HG02973 (cell line): ENCODE results near the gene CLSTN1.

Experiments used
- ATAC-seq: cut with Tn5 transposase; IDR thresholded peaks from one replicate; pipeline ENCODE4 v1.9.1; 2021; ENCODE audit warnings: moderate library complexity; ENCODE audit not compliant: unreplicated experiment

The CLSTN1 gene

DNA sequence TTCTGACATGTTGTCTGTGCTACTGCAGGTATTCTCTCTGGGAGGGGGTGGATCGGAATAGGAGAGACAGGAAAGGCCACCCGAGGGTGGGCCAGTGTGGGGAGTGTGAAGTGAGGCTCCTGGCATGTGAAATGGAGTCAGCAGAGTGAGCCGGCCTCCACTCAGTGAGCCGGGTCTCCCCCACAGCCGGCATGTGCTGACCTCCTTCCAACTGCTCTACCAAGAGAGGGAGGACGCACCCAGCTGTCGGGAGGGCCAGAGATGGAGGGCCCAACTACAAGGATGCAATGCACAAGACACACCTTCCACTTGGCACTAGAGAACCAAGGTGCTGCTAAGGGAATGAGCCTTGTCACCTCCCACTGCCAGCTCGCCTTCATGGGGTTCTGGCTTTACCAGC is 28.2 kb upstream of the CLSTN1 start:
- no peak for ATAC-seq

DNA sequence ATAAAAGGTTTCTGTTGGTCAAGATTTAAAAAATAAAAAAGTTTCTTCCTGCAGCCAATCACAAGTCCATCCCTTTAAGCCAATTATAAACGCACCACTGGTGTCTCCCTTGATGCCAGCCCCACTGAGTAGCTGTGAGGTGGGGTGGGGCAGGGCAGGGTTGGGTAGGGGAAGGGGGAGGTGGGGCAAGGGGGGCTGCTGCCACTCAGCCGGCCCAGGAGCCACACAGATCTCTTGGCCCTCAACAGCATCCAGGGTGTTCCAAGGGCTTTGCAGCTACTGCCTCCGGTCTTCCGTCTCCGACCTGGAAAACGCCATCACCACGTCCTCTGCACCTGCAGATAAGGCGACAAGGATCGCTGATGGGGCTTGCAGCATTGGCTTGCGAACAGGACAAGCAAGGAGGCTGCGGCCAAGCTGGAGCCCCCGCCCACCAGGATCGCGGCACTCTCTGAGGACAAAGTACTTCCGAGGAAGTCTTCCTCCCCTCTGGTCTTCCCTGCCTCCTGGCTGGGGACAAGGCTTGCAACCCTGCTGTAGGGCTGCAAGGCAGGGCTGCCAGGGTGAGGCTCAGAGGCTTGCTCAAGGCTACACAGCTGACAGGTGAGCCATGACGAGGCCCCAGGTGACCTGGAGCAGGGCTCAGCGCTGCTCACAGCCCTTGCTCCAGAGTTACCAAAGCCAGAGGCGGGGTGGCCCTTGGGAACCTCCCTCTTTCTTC is 26.8 kb upstream of the CLSTN1 start:
- ATAC-seq, result no peak

DNA sequence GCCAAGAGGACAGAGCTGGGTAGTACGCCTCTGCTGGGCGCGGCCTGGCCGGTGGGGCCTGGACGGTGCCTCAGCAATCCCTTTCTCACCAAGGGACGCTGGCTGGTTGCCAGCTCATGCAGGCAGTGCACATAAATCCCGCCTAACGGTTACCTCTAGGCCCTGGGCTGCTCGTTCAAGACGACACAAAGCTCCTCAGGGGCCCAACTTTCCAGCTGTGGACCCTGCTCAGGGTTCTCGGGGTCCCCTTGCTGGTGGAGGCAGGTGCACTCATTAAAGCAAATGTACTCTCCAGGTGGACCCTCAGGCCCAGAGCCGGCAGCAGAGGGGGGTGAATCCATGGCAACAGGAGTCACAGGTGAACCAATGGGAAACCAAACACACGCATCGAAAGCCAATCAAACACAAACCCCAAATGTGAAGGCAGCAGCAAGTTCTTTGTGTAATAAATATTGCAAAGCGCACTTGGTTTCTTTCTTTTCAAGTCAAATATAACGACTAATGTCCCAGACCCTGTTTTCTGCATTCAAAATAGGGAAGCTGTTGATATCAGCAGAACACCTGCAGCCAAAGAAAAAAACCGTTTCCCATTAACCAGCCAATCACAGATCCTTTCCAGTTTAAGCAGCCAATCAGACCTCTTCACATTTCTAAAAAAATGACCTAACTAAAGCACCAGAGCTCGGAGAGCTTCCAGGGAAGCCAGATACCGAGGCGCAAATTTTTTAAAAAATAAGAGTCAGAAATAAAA is 26.1 kb upstream of the CLSTN1 start:
- no peak for ATAC-seq

DNA sequence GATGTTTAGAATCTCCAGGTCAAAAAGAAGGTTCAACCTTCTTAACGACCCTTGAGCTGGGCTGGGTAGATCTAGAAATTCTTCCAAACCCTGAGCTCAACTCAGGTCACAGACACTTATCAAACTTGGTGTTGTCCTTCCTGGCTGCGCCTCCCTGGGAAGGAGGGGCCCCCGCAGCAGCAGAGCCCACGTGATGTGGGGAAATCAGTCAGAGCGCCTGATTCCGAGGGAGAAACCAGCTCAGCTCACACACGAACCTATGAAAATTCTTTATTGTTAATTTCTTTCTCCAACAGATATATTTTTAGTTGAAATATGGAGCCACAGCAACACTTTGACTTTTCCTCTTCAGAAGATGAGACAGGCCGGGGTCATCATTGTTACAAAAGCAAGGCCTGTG is 24.3 kb upstream of the CLSTN1 start:
- ATAC-seq, result no peak

DNA sequence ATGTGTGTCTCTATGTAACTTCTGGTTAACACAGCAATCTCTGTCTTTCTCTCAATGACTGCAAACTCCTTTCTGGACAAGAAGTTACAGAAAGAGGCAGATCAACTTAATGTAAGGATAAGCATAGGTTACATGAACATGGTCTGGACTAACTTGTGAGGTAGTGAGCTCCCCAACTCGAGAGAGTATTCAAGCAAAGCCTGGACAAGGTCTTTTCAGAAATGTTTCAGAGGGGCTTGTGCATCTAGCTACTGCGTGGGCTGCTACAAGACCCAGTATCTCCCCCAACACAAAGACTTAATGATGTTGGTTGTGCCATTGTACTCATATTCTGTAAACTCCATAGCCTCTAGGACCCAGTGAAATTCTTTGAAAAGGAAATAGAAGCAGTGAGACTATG is 23.5 kb upstream of the CLSTN1 start:
- ATAC-seq, result no peak

DNA sequence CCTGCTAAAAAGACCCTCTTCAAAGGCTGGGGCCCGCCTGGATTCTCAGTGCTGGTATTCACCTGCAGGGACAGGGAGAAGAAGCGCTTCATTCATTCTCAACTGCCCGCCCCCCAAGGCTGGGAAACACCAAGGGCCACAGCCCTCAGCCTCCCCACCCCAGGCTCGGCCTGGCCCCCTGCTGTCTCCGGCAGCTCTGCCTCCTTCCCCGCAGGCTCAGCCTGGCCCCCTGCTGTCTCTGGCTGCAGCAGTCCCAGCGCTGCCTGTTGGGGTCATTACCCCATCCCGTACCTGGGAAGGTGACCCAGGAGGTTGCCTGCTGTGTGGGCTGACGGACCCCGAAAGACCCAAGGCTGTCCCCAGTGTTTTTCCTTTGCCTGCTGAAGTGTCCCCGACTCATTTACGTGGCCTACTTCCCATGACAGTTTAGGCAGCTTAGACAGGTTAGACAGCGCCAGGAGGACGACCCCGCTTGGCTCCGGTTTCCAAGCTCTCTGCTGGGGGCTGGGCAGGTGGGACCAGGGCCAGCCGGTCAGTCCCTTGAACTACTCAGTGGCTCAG is 22.9 kb upstream of the CLSTN1 start:
- ATAC-seq, result no peak

DNA sequence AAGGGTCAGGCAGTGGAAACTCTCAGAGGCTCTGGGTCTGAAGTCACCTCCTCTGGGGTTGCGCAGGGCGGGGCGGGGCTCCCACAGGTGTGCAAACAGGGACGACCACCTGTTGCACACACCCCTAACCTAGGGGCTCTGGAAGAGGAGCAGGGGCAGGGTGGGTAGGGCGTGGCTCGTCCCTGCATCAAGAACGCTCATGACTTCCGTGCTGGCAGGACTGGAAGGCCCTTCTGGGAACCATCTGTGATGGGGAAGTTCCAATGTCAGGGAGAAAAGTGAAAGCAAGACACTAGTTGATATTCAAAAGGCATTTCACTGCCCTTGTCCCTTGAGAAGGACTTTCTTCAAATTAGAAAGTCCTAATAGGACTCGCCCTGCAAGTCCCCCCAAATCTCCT is 22.1 kb upstream of the CLSTN1 start:
- ATAC-seq, result no peak

DNA sequence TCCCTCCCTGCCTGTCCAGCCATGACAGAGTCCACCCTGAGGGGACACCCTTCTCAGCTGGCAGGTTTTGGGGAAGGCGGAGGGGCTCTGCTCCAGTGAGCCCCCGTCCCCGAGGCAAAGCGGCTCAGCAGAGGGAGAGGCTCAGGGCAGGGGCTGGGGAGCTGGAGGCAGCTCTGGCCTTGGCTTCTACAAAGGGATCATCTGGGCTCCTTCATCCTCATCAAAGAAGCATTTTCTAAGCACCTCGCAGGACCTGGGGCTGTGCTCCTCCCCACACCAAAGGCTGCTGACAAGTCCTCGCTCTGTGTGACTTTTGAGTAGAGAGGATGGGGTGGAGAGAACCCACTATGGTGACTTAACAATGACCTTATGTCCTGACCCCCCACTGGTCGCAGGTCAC is 21.0 kb upstream of the CLSTN1 start:
- ATAC-seq, result no peak

DNA sequence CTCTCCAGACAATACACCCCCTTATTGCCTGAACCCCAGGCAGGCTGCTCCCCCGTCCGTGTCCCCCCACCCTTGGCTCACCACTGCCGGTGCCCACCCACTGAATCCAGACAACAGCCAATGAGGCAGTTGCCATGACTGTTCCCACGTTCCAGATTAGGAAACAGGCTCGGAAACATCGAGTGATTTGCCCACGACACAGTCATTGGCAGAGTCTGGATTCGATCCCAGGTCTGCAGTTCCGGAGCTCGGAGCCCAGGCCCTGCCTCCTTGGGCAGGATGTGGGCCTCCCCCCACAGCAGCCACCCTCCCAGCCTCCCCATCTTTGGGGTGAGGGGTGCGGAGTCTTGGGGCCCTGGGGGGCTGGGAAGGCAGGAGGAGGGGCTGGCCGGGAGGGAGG is 20.3 kb upstream of the CLSTN1 start:
- ATAC-seq, result no peak

DNA sequence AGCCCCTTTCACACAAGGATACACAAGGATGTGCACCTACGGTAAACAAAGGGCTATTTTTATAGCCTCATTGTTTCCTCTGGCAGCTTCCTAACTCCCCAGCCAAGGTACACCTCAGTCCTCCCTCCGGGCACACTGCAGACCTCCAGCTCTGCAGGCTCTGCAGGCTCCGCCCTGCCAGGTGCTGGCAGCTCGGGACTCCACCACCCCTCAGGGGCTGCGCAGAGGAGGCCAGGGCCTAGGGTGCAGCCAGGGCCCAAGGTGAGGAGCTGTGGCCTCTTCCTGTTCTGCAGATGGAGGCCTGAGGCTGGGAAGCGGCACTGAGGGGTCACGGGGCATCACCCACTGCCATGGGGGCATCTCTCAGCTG is 19.8 kb upstream of the CLSTN1 start:
- ATAC-seq, result no peak

DNA sequence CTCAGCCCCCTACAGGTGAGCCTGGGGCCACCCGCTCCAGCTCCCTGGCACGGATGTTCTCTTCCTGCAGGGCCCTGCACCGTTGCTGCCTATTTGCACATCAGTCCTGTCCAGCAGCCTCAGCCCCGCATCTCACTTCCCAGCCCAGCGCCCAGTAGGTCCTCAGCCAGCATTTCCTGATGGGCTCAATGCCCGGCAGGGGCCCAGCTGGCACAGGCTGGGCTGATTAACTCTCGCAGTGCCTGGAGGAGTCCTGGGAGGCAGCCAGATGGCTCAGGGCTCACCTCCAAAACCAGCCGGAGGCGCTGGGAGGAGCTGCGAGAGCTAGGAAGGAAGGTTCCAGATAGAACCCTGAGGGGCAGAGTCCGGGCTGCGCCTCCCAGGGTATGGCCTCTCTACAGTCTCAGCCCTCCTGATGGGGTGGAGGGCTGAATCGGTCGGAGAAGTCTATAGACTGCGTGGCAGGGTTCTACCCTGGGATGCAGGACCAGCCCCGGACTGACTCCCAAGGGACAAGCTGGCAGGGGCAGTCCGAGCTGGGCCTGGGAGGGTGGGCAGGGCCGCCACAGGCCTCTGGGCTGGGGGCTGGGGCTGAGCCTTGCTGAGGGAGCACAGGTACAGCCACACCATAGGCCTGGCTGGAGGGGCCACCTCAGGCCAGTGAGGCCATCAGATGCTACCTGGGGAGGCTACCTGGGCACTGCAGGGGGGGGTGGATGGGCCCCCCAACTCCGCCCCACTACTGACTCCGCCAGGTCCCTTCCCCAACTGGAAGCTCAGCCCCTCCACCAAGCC is 19.2 kb upstream of the CLSTN1 start:
- ATAC-seq, result no peak

DNA sequence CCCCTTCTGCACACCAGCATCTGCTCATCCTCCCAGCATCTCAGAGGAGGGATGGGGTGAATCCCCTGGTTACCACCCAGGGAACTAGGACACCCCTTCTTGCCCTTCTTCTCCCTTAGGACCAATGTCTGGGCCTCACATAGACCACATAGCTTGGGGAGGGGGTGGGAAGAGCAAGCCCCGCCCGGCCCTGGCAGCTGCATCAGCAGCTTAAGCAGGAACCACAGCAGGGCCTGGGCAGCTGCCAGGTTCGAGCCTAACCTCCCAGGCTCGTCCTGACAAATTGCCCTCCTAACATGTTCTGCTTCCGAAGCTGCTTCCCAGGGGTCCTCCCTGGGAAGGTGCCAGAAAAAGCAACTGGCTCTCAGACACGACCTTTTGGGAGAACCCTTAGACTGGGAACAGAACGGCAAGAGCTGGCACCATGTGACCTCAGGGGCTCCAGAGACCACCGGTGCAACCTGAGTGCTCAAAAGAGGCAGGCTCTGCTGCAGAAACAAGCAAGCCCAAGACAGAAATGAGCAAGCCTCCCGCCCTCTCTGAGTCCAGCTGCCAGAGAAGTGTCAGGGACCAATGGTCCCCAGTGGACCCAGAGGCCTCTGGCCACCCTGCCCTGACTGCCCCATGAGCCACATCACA is 18.4 kb upstream of the CLSTN1 start:
- ATAC-seq, result no peak

DNA sequence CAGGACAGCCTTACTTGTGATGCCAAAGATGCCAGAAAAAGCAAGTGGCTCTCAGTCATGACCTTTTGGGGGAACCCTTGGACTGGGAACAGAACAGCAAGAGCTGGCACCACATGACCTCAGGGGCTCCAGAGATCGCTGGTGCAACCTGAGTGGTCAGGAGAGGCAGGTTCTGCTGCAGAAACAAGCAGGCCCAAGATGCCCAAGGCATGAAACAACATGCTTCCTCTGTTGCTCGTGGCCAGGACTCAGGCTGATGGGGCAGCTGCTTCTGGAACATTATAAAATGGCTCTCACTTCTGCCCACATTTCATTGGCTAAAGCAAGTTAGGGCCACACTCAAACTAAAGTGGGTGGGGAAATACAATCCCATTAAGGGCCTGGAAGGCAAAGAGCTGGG is 17.7 kb upstream of the CLSTN1 start:
- ATAC-seq, result no peak

DNA sequence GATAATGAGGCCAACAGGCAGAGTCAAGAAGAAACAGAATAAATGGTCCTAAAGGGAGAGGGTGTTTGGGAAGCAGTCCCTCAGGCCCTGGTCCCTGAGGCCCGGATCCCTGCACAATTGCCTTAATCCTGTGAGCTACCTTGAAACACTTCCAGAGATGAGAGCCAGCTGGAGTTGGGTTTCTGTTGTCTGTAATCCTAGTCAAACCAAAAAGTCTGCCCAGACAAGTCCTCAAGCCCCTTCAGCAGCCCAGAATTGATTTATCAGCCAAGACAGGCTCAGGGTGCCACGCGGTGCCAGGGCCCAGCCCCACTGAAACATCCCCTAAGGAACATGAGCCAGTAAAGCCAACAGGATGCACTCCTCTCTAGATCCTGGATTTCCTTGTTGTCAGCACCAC is 16.4 kb upstream of the CLSTN1 start:
- no peak for ATAC-seq

DNA sequence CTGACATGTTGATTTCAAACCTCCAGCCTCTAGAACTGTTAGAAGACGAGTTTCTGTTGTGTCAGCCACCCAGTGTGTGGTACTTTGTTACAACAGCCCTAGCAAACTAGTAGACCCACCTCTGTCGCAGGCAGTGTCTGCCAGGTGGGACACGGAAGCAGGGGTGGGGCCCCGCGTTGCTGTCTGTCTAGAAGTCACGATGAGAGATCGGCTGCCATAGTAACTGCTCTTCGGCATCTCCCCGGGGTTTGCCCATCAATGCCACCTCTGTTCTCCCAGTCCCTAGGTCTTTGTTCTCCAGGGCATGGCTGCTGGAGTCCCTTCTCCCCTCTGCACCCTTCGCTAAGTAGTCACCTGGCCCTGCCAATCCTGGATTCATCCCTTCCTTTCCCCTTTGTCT is 15.2 kb upstream of the CLSTN1 start:
- ATAC-seq, result no peak

DNA sequence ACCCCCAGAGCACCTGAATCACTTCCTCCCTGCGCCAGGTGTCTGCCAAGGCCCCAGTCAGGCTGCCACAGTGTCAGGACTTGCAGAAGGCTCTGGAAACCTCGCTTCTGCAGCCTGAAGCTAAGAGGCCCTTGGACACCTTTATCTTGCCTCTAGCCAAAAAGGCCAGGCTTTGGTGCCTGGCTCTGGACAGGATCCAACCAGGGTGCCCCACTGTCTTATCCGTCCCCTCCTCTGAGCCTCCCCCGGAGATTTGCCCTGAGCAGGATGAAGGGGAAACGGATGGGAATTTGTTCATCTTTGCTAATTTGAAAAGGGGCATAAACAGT is 12.8 kb upstream of the CLSTN1 start:
- ATAC-seq, result no peak

DNA sequence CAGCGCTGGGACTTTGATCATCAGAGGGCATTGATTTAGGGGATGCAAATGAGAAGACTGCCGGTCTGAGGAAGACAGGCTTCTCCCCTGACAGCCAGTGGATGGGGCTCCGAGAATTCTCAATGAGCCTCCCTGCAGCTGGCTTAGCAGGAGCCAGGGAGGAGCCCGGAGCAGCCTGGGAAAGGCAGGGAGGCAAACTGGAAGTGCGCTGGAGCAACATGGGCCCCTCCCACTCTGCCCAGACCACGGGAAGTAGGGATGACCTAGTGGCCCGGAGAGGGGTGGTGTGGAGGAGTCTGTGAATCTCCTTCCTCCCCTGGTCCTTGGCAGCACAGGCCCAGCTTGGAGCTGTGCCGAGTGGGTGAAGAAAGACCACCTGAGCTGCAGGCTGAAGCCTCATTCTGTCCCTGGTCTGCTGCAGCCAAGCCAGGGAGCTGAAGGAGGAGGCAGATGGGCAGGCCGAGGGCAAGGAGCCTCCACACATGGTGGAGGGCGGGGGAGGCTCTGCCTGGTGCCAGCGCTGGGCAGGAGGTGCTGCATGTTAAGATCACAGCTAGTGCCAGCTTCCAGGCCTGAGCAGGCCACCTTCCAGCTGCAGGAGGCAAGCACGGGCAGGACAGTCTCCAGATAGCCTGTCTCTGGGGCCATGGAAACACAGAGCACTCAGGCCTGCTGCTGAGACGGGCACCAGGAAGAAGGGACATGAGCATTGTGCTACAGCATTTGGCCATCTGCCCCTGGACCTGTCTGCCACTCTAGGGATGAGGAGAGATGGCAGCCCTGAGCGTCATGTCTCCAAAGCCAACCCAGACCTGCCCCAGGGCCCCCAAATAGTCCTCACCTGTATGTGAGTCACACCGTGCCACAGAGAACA is 12.2 kb upstream of the CLSTN1 start:
- ATAC-seq, result no peak

DNA sequence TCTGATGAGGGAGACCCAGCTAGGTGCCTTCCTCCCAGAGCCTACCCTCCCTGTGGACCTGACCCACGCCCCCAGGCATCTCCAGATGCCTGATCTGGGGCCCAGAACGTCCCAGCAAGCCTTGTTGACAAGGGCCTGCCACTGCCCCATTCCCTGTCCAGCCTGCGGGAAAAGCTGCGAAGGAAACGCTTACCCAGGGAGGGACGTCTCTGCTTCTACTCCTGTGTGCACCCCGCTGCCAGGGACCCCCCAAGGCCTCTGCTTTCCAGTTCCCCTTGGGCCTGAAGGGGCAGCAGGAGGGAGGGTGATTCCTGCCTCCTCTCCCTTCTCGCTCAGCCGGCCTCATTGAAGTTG is 11.6 kb upstream of the CLSTN1 start:
- no peak for ATAC-seq

DNA sequence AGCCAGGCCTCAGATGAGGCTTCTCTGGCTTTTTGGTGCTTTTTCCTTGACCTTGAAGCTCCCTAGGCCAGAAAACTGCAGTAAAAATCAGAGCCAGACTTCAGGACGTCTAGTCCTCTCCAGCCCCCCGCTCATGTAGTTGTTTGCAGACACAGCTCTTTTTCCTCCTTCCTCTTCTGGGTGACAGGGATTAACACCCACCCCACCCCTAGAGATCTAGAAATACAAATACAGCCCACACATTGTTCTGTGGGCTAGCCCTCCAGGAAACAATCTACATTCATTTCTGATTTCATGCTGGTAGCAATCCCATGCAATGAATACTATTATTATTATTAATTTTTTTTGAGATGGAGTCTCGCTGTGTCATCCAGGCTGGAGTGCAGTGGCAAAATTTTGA is 9.9 kb upstream of the CLSTN1 start:
- ATAC-seq, result no peak

DNA sequence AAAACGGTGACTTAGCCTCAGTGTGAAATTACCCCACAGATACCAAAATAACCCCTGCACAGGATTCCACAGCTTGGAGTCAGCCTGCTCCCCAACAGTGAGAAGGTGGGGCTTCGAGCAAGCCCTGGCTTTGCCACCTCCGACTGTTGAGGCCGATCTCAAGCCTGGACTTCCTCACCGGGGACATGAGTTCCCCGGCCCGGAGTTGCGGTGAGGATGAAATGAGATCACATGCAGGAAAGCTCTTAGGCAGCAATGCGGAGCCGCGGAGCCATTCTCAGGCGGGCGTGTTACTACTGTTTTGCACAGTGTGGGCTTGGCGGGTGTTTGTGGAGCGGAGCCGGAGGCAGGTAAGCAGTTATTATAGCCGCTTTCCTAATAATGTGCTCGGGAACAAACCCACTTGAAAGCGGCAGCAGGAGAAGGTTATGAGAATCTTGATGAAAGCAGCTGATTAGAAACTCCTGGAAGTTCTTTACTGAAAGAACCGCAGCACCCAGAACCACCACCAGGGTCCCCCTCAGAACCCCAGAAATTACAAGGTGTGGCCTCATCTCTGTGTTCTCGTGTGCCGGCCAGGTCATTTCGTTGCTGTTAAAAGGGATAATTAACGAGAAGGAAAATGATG is 3.9 kb upstream of the CLSTN1 start:
- no peak for ATAC-seq
